ENCODE results near the gene LRRC58. TPM values are rescaled to one million over a fixed set of nuclear protein-coding genes. Genes with fewer than 3 reads are reported as not detected.

LRRC58 gene
- 13.7 and 22.4 TPM in 2 replicates for total RNA-seq

DNA sequence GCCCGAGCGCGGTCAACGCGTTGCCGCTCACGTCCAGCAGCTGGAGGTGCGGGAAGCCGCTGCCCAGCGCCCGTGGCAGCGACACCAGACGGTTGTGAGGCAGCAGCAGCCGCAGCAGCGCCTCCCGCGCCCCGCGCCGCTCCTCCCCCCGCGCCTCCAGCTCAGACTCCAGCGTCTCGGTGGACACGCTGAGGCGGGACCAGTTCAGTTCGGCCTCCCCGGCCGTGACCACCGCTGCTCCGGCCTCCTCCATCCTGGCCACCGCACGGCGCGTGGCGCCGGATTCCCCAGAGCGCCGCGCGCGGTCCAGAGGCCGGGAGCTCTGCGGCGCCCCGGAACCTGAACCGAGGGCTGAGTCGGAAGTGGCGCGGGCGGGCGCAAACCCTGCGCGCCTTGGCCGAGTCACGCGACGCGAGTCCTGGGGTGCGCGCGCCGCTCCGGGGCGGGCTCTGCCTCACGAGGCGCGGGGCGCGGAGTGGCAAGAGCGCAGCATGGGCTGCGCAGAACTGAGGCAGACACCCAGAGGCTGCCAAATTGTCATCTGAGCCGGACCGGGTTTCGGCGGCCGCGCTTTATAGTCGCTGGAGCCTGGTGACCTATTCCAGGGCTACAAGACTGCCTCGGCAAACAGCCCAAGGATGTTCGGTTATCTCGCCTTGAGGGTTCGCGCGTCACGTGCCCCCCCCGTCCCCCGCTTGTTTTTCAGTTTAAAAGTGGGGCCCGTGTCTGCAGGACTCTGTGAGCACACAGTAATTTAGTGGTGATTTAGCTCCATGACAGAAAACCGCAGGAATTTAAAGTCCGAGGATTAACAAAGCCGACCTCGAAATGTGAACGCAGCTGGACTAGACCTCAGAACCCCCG lies at the start of gene LRRC58:
LRRC58 (minus strand) TSS at position 364 of the 864 bp plus-strand sequence; CDS start at position 253, 111 bp downstream.

DNA sequence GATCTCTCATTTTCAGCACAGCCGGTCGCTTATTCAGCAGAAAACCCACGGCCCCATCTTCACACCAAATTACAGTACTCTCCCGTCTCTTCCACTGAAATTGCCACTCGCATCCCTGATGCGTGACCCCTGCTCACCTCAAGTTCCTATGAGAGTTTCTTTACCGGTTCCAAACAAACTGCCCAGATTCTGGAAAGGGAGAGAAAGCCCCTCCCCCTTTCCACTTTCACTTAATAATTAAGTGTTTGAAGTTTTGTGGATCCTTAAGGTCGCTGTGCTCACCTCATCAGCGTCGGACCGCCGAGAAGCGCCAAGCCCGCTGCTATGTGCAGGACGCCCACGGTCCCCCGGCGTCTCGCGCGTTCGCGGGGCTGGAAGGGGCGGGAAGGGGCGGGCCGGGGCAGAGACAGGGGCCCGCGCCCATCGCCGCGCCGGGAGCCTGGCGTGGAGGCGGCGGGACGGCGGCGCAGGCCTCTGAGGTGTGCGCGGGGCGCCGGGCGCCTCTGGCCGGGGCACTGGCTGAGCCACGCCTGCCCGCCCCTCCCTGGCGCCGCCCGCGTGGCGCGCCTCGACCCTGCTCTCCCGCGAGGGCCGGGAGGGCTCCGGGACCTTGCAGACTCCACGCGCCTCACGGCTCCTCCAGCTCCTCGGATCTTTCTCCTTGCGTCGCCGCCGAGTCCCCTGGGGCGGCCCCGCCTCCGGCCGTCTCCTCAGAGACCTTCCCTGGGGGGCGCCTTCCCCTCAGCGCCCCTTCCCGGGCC lies 64.2 kb downstream of the LRRC58 start, which contains the start of gene GPR156:
GPR156 (minus strand) TSS at position 476 of the 761 bp plus-strand sequence. CDS start 41,124 bp downstream, outside the sequence.

Other genes starting within 250 kb of the LRRC58 start
- 1.2 and 1.6 TPM in 2 replicates for gene GPR156, start 64.1 kb downstream of the LRRC58 start, total RNA-seq
- 985 and 1,689 TPM in 2 replicates for gene FSTL1, start 101.6 kb upstream of the LRRC58 start, total RNA-seq
- gene NDUFB4, start 247.0 kb upstream of the LRRC58 start, total RNA-seq, result 39.8 and 46.3 TPM in 2 replicates

Measured in placental epithelial cell (primary cell).